Activated CD4-positive, alpha-beta T cell treated with anti-CD3 and anti-CD28 coated beads, Interleukin-2, amount 10 ng/mL, durations not matched to agents 7 days and 5 days (primary cell): ENCODE data around the gene SNRNP48. TPM values are rescaled to one million over a fixed set of nuclear protein-coding genes. Genes with fewer than 3 reads are reported as not detected.

Source experiments
- total RNA-seq, 2 experiments: library from RNA; stranded (reverse); gene quantifications; one replicate each; pipeline ENCODE4 v1.2.3, GENCODE V29; 2021

Gene SNRNP48
- total RNA-seq, 2 experiments from 2014 or later, result 13.5 to 17.6 TPM

Other genes with a start within 250 kb of the SNRNP48 start
- under 1 TPM in 1 of 2 experiments, not detected in 1; 0.12 TPM for gene CAGE1, start 200.5 kb upstream of the SNRNP48 start, total RNA-seq
- 10 to 100 TPM; 25.8 to 29.1 TPM for gene RIOK1, start 200.4 kb upstream of the SNRNP48 start, total RNA-seq
- under 1 TPM; 0.04 to 0.10 TPM for gene DSP, start 48.5 kb upstream of the SNRNP48 start, total RNA-seq
- gene BMP6, start 135.9 kb downstream of the SNRNP48 start, total RNA-seq, result not detected